ENCODE data around the gene NOTCH1.

The NOTCH1 gene

GRCh38 chr9:136516191-136516654, 29.6 kb downstream of the NOTCH1 start:
- peak; percentile 81 for DNase-seq (ENCODE audit: low spot score)

GRCh38 chr9:136515276-136515675, 30.6 kb downstream of the NOTCH1 start:
- no peak for DNase-seq (ENCODE audit: low spot score)

- DNase-seq (ENCODE audit: low spot score) = no peak
These were observed 31.7 kb downstream of the NOTCH1 start for GRCh38 chr9:136514022-136514714.

GRCh38 chr9:136513191-136513590, 32.7 kb downstream of the NOTCH1 start:
- no peak for DNase-seq (ENCODE audit: low spot score)

GRCh38 chr9:136512651-136513071, 33.2 kb downstream of the NOTCH1 start:
- DNase-seq (ENCODE audit: low spot score) = no peak

GRCh38 chr9:136511670-136512592, 33.9 kb downstream of the NOTCH1 start:
- DNase-seq (ENCODE audit: low spot score) = peak; percentile 90

GRCh38 chr9:136511144-136511669, 34.6 kb downstream of the NOTCH1 start:
- no peak for DNase-seq (ENCODE audit: low spot score)

GRCh38 chr9:136510561-136510960, 35.3 kb downstream of the NOTCH1 start:
- DNase-seq (ENCODE audit: low spot score) = no peak

- DNase-seq (ENCODE audit: low spot score) = no peak
These were observed 36.3 kb downstream of the NOTCH1 start for GRCh38 chr9:136509549-136509948.

- DNase-seq (ENCODE audit: low spot score) = no peak
These were observed 36.9 kb downstream of the NOTCH1 start for GRCh38 chr9:136508729-136509500.

- no peak for DNase-seq (ENCODE audit: low spot score)
These were observed 37.9 kb downstream of the NOTCH1 start for GRCh38 chr9:136507992-136508375.

- no peak for DNase-seq (ENCODE audit: low spot score)
These were observed 38.4 kb downstream of the NOTCH1 start for GRCh38 chr9:136507221-136507991.

- no peak for DNase-seq (ENCODE audit: low spot score)
These were observed 39.4 kb downstream of the NOTCH1 start for GRCh38 chr9:136506425-136506824.

- DNase-seq (ENCODE audit: low spot score) = no peak
These were observed 40.1 kb downstream of the NOTCH1 start for GRCh38 chr9:136505406-136506403.

- DNase-seq (ENCODE audit: low spot score) = no peak
These were observed 41.1 kb downstream of the NOTCH1 start for GRCh38 chr9:136504512-136505348.

GRCh38 chr9:136502940-136503550, 42.8 kb downstream of the NOTCH1 start:
- DNase-seq (ENCODE audit: low spot score) = no peak

GRCh38 chr9:136502196-136502595, 43.7 kb downstream of the NOTCH1 start:
- DNase-seq (ENCODE audit: low spot score) = no peak

GRCh38 chr9:136501686-136502085, 44.2 kb downstream of the NOTCH1 start:
- DNase-seq (ENCODE audit: low spot score) = no peak
